Stimulated activated CD8-positive, alpha-beta memory T cell treated with anti-CD3 and anti-CD28 coated beads, Interleukin-7, amount 100 ng/mL, for 4 hours (primary cell): ENCODE results near the gene ST6GAL1.
A peak's percentile ranks its signal among the peaks of the same experiment; 100 is the strongest.

Experiments used
- DNase-seq, 2 donors: peaks; one replicate each; pipeline ENCODE4 v3.0.0-alpha.2; 2020; ENCODE audit warnings: low read depth in 2 of 2

The ST6GAL1 gene

GRCh38 chr3:186915806-186916796, 14.2 kb upstream of the ST6GAL1 start:
- DNase-seq: no peak

- no peak for DNase-seq
Measured at GRCh38 chr3:186917512-186918312, 12.6 kb upstream of the ST6GAL1 start.

- DNase-seq: no peak
Measured at GRCh38 chr3:186920301-186920700, 10.0 kb upstream of the ST6GAL1 start.

GRCh38 chr3:186920796-186921195, 9.5 kb upstream of the ST6GAL1 start:
- no peak for DNase-seq

- DNase-seq: no peak
Measured at GRCh38 chr3:186921578-186921977, 8.7 kb upstream of the ST6GAL1 start.

- no peak for DNase-seq
Measured at GRCh38 chr3:186922224-186922623, 8.1 kb upstream of the ST6GAL1 start.

GRCh38 chr3:186922790-186923189, 7.5 kb upstream of the ST6GAL1 start:
- no peak for DNase-seq

GRCh38 chr3:186923241-186923640, 7.1 kb upstream of the ST6GAL1 start:
- no peak for DNase-seq

GRCh38 chr3:186925826-186926225, 4.5 kb upstream of the ST6GAL1 start:
- no peak for DNase-seq

GRCh38 chr3:186929186-186929585, 1.1 kb upstream of the ST6GAL1 start:
- DNase-seq: no peak

GRCh38 chr3:186929685-186930084, 641 bp upstream of the ST6GAL1 start:
- no peak for DNase-seq

GRCh38 chr3:186930641-186931531, 560 bp downstream of the ST6GAL1 start:
- peak; percentile 40 to 54 for DNase-seq

- peak; percentile 66 to 67 for DNase-seq
Measured at GRCh38 chr3:186931532-186932280, 1.4 kb downstream of the ST6GAL1 start.

GRCh38 chr3:186932281-186933181, 2.2 kb downstream of the ST6GAL1 start:
- DNase-seq: no peak

- DNase-seq: no peak
Measured at GRCh38 chr3:186933816-186934215, 3.5 kb downstream of the ST6GAL1 start.

GRCh38 chr3:186935133-186935532, 4.8 kb downstream of the ST6GAL1 start:
- DNase-seq: no peak

- no peak for DNase-seq
Measured at GRCh38 chr3:186937017-186937875, 6.9 kb downstream of the ST6GAL1 start.

GRCh38 chr3:186938716-186939115, 8.4 kb downstream of the ST6GAL1 start:
- DNase-seq: no peak

- DNase-seq: no peak
Measured at GRCh38 chr3:186939536-186939935, 9.2 kb downstream of the ST6GAL1 start.
